Measurements from ENCODE around the gene CFAP58. TPM values are rescaled to one million over a fixed set of nuclear protein-coding genes. Genes with fewer than 3 reads are reported as not detected.

The CFAP58 gene
- total and polyA plus RNA-seq, 2 donors (not counting 3 experiments of a cell fraction or from before 2014, with no cell fraction given) = 0.07 to 0.29 TPM

- Histone ChIP-seq H3K9me1 (replicated peaks; ENCODE audit: control insufficient read depth, extremely low read depth, insufficient read depth, low read length) (no peaks in the 10 kb centered on the region), H3K27ac (ENCODE audit: insufficient read depth, low read depth, low read length) (no peak overlapping the region), H3K4me3 (replicated peaks in 1 of 3; ENCODE audit: insufficient read depth in 1 of 3, low read depth in 1 of 3, low read length in 3 of 3) (no peak overlapping the region), H4K20me1 (replicated peaks; ENCODE audit: control insufficient read depth, extremely low read depth, insufficient read depth, low read length) (no peaks in the 10 kb centered on the region), H3K36me3 (ENCODE audit: control insufficient read depth in 2 of 2, extremely low read depth in 1 of 2, insufficient read depth in 2 of 2, low read length in 2 of 2) (no peaks in the 10 kb centered on the region), H3K4me1 (ENCODE audit: control insufficient read depth, extremely low read depth, insufficient read depth, low read length) (no peaks in the 10 kb centered on the region), H3K79me2 (ENCODE audit: control insufficient read depth, insufficient read depth, low read length) (no peaks in the 10 kb centered on the region), H3K9me3 (replicated peaks; ENCODE audit: control insufficient read depth, insufficient read depth, low read length) (no peaks in the 10 kb centered on the region), H2AFZ (ENCODE audit: low read depth, low read length) (no peak overlapping the region), H3K27me3 (ENCODE audit: control insufficient read depth in 2 of 2, insufficient read depth in 2 of 2, low read length in 2 of 2) (no peaks in the 10 kb centered on the region), H3K9ac (replicated peaks; ENCODE audit: extremely low read depth, insufficient read depth, low read length) (no peak overlapping the region), H3K4me2 (ENCODE audit: insufficient read depth, low read length) (no peak overlapping the region)
- DNase-seq (ENCODE audit: low read depth, low spot score) (no peak), FAIRE-seq (no peak)
- BruUV-seq (replicated peaks) = no TSS peak
- POLR2A ChIA-PET = no interaction called here
- intact Hi-C loops (cut with micrococcal nuclease) (no loop called here), dilution Hi-C loops (cut with MboI; ENCODE audit: extremely low pct_ligation_motif_present, low sequenced_read_pairs) (no loop called here)
- CTCF ChIA-PET = no interaction called here
- TF ChIP-seq, protein P1, sequence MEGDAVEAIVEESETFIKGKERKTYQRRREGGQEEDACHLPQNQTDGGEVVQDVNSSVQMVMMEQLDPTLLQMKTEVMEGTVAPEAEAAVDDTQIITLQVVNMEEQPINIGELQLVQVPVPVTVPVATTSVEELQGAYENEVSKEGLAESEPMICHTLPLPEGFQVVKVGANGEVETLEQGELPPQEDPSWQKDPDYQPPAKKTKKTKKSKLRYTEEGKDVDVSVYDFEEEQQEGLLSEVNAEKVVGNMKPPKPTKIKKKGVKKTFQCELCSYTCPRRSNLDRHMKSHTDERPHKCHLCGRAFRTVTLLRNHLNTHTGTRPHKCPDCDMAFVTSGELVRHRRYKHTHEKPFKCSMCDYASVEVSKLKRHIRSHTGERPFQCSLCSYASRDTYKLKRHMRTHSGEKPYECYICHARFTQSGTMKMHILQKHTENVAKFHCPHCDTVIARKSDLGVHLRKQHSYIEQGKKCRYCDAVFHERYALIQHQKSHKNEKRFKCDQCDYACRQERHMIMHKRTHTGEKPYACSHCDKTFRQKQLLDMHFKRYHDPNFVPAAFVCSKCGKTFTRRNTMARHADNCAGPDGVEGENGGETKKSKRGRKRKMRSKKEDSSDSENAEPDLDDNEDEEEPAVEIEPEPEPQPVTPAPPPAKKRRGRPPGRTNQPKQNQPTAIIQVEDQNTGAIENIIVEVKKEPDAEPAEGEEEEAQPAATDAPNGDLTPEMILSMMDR (IDR thresholded peaks at IDR 0.05; ENCODE audit: extremely low read depth in 1 of 2, insufficient read depth in 1 of 2, low read depth in 1 of 2, low read length in 2 of 2) = no peak
- no peak for TF ChIP-seq MAX (IDR thresholded peaks at IDR 0.05; ENCODE audit: insufficient read depth, insufficient read length)
- no peak for TF ChIP-seq FOS (IDR thresholded peaks at IDR 0.05; ENCODE audit: borderline replicate concordance, insufficient read depth, low read length)
- no peak for TF ChIP-seq JUN (IDR thresholded peaks at IDR 0.05; ENCODE audit: borderline replicate concordance, insufficient read depth, insufficient read length, low read depth)
- no peak for TF ChIP-seq GATA2 (IDR thresholded peaks at IDR 0.05; ENCODE audit: insufficient read depth, insufficient read length, low read depth, low read length)
- TF ChIP-seq MYC (IDR thresholded peaks at IDR 0.05; ENCODE audit: low read depth, low read length) = no peak
- TF ChIP-seq EZH2 (IDR thresholded peaks at IDR 0.05; ENCODE audit: borderline replicate concordance, low read depth, low read length, severe bottlenecking) = no peak
- no peak for TF ChIP-seq POLR2AphosphoS5 (IDR thresholded peaks at IDR 0.05; ENCODE audit: insufficient read depth, low read depth, low read length)
- no peak for TF ChIP-seq POLR2A (IDR thresholded peaks at IDR 0.05; ENCODE audit: low read depth, low read length)
Observed at GRCh38 chr10:104388830-104389229, 35.2 kb downstream of the CFAP58 start.
